GM10847 (cell line): ENCODE results near the gene DSG1.

Experiments
- POLR2A ChIP-seq: IDR thresholded peaks from 2 replicates; pipeline ENCODE4 v1.6.1; 2011; ENCODE audit not compliant: insufficient read length; ENCODE audit errors: extremely low read depth

The DSG1 gene

DNA sequence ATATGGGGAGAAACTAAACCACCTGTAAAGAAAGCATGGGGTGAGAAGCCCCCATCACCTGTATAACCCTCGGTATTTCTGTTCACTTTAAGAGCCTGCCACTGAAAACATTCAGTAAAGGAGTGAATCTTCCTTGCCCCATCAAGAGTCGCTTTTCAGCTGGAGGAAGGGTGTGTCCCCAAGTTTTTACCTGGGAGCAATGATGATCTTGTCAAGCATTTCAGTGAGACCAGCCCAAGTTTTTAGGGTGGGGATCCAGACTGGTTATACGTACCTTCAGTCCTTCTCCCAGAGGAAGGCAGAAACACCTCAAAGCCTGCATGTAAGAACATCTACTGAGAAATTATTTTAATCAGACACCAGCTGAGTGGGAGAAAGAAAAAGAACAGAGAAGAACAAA is at the start of gene DSG1:
TSS of gene DSG1 (plus strand) at position 301 of the 400 bp plus-strand sequence. CDS start 141 bp downstream, outside the sequence.
- TF ChIP-seq POLR2A, result no peak

DNA sequence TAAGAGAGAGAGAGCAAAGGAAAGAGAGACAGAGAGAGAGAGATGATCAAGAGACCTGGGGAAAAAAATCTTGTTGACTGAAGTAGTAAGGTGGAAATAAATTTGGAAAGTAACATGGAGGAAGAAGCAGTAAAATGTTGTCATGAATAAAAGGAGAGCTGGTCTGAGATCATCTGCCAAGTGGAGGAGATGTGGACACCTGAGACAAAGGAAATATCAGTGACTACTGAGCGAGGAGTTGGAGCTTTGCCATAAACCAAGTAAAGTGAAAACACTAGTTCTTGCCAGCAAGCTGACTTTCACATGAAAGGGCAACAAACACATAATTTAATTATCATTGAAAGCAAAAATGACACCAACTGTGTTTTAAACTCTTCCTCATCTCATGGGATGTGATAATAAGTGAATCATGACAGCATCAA is 49.0 kb upstream of the DSG1 start:
- no peak for TF ChIP-seq POLR2A

DNA sequence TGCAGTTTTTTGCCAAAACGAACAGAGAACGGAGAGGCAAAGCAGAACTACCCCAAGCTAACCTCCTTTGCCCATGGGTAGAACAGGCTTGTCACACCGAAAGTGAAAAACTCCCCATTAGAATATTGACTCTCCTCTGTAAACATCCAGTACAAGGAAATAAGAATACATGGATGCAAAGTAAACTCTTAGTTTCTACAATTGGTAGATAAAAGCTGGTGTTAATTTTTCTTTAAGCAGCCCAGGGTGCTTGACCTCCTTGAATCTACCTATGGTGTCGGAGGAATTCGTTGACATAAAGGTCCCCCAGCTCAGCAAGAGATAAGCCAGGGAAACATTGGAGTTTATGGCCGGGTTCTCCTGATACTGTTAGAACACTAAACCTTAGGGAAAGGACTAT is 48.4 kb upstream of the DSG1 start:
- no peak for TF ChIP-seq POLR2A

DNA sequence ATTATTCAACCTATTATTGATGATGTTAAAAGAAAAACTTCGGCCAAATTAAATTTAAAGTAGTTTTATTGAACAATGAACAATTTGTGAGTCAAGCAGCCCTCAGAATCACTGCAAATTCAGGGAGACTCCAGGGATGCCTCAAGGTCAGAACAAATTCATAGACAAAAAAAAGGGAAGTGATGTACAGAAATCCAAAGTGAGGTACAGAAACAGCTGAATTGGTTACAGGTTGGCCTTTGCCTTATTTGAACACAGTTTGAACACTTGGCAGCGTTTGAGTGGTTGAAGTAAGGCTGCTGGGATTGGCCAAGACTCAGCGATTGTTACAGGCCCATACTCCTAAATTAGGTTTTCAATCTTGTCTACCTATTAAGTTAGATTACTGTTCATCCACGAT is 47.4 kb upstream of the DSG1 start:
- TF ChIP-seq POLR2A, result no peak

DNA sequence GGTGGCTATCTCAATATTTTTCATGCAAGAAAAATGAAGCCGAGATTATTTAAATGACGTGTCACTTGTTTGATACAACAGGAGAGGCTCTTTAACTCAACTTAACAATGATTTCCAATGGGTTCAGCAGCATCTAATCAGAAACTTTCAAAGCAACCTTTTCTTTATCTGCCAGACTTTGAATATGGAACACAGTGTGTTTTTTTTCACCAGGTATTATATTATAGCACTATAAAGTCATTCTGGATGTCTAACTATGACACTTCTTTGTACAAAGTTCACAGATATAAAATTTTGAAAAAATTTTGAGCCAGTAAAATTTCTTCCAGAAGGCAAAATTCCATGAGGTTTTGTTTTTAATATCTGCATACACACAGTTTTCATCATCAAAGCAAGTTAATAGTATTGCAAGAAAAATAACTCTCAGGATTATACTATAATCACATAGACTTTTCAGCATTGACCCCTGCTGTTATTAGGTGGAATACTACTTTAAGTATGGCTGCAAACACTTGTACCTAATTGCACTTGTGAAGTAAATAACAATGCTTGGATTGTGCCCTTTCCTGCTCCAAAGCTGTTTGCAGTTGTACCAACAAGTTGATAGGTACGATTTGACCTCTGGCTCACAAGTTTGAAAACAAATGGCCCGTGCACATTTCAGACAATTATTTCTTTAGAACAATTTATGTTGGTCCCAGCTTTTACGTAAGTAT is 44.0 kb upstream of the DSG1 start:
- TF ChIP-seq POLR2A, result no peak

DNA sequence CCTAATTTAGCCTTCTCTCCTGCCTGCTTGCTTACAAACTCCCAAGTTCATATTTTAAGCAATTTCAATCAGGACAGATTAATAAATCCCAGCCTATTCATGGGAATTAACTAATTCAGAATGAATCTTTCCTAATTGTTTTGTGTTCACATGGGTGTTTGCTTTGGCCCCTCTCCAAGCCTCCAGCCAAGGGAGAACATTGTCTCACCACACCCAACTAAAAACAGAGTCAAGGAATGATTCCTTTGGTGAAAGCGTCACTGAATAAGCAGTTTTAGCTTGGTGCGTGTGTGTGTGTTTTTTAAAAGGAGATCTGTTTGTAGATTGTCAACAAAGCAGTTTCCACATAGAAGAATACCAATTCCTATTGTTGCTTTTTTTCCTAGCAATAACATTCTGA is 43.0 kb upstream of the DSG1 start:
- TF ChIP-seq POLR2A, result no peak

DNA sequence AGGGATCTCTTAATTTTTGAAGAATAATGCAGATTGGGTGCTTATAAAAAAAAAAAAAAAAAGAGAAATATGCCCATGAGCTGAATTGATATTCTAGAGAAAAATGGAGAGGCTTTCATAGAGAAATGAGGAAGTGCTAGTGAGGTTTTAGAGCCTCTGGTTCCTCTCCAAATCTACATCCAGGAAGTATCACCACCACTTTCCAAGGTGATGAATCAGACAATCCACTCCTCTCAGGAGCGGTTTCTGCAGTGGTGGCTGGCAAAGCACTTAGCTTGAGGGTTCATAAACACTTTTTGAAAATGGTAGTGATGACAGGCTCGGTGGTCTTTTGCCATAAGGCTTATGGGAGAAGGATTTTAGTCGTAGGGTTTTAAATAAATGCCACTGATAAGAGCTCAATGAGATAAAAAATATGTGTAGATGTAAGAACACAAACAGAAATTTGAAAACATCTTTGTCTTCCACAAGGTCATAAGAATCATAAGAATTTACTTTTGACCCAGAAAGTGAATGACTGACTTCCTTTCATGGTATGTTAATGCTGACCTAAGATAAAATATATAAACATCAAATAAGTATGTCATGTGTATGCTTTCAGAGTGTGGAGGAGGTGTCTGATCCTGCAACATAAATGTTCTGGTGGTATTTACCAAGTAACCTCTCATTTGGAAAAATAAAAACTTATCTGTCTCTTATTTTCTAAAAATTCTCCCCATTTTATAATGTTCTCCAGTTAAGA is 42.1 kb upstream of the DSG1 start:
- no peak for TF ChIP-seq POLR2A

DNA sequence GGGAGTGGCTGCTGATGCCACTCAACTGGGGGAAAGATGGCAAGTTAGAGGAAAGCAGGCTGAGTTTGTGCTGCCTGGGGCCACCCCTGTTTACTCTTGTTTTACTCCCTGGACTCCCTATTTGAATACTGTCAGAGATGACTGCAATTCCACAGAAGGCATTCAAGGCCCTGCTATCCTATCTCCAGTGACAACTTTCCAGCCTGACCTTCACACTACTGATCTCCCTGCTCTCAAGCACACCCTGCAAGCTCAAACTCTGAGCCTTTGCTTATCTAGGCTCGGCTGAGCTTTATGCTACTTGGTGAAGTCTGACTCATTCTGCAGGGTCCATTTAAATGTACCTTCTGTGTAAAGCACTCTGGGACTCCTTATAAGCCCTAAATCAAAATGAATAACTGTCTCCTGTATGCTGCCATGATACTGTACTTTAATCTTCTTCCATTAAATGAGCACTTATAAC is 39.3 kb upstream of the DSG1 start:
- TF ChIP-seq POLR2A, result no peak

DNA sequence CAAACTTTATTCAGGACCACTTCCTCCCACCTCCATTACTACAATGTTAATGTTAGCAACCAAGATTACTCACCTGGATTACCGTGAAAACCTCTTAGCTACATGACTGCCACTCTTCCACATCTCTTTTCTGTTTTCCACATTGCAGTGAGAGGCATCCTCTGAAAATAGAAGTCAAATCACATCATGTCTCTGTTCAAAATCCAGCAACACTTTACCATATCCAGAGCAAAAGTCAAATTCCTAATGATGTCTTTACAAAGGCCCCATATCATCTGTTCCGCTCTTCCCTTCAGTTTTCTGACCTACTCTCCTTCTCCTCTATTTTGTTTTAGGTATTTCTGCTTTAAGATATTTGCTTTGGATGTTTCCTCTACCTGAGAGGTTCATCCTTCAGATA is 37.5 kb upstream of the DSG1 start:
- TF ChIP-seq POLR2A, result no peak

DNA sequence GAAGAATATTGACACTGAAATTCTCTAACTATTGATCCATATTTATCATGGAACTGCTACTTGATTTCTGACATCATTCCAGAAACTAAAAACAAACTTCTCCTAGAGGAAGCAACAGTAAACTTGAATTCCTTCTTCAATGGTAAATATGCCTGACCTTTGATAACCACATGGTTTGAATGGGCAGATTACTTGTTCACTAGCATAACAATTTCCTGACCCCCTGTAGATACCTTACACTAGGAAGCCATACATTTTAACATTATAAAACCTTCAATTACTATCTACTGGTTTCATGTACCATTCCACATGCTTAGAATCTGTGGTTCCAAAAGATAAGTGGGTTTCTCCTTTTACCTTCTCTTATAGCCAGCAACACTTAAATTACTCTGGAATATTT is 36.5 kb upstream of the DSG1 start:
- no peak for TF ChIP-seq POLR2A

DNA sequence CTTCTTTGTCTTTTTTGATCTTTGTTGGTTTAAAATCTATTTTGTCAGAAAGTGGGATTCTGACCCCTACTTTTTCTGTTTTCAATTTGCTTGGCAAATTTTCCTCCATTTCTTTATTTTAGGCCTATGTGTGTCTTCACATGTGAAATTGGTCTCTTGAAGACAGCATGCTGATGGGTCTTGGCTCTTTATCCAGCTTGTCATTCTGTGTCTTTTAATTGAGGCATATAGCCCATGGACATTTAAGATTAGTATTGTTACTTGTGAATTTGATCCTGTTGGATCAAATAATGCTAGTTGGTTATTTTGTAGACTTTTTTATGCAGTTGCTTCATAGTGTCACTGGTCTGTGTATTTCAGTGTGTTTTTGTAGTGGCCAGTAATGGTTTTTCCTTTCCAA is 26.3 kb upstream of the DSG1 start:
- TF ChIP-seq POLR2A, result no peak

DNA sequence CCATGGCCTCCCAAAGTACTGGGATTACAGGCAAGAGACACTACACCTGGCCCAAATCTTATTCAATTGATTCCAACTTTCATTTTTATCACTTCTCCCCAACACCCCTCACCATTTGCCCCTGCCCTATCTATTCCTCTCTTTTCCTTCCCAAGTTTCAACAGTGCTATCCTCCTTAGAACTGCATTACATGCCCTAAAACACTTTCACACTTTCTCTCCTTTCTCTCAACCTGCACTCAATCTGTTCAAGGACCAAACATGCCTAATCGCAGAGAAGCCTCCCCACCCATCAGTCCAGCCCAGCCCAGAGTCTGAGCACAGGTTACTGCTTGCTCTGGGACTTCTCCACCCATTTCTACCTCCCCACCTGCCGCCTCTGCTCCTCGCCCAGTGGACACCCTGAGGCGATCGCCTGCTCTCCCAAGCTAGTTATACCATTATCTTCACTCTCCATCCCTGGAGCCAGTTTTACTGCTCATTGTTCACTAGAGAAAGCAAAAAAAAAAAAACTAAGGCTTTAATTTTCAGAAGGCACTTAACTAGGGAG is 23.7 kb upstream of the DSG1 start:
- no peak for TF ChIP-seq POLR2A

DNA sequence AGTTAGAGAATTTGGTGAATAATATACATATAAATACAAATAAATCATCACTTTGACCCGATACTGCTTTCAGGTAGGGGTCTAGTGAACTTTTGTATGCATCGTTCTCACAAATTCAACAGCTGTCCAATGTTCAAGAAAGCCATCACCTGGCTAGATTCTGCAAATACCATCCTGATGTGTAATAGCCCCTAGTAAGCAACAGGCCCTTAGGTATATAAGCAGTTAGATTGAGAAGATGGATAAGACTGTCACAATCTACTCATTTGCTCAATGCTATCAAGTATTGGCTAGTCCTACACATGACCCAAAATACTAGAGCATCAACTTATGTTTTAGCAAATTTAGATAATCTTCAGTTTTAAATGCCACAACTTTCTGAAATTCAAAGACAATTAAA is 20.7 kb upstream of the DSG1 start:
- no peak for TF ChIP-seq POLR2A

DNA sequence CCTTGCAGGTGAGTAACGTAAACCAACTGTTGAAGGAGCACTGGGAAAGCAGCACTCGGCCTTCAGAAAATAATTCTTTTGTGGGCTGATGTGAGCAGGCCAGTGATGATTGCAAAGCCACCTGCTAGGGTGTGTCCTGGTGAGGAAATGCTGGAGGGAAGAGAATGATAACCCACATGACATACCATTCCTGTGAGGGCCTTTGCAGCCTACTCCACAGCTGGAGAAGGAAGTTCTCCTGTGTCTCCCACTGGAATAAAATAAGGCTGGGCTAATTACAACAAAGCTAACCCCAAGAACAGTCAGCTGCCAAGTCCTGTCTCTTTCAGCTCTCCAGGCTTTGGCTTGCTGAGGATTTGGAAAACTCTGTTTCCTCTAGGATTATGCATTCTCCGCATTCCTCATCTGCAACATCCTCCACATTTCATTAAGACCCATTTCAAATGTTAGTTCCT is 16.7 kb upstream of the DSG1 start:
- TF ChIP-seq POLR2A, result no peak

DNA sequence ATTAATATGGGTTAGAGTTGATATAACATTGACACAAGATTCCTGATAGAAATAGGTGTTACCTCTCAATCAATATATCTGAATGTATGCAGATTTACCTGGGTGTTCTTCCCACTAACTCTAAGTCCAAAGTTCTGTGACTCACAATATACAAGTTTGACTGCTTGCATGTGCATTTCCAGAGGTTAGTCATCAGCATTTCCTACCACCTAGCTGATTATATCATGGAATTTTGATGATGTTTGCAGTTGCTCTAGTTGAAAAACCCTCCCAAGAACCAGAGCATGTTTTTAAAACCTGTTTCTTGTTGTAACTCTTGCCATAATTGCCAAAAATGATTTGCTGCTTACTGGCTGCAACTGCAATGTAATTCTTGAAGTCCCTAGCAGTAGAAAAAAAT is 15.0 kb upstream of the DSG1 start:
- TF ChIP-seq POLR2A, result no peak

DNA sequence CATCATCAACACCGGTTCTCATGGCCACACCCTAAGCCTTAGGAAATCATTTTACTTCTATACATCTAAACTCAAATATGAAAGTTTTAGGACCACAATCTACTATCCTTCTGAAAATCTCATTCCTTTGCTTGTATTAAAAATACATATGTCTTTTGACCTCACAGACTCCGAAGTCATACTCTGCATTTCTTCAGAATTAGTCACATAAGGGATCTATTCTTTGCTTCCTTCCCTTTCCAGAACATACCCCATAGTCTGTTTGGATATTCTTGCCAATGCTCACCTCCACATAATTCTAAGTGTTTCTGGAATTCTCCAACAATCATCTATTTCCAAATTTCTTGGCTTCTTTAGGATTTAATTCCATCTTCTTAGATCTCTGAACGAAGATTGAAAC is 14.2 kb upstream of the DSG1 start:
- TF ChIP-seq POLR2A, result no peak
